Diencephalon (tissue), 1 donor: ENCODE measurements around the gene ARSB. TPM values are rescaled to one million over a fixed set of nuclear protein-coding genes. Genes with fewer than 3 reads are reported as not detected.

ENCODE experiments used
- small RNA-seq: library from RNA; depleted of rRNA; stranded (forward); fragments of <200 nt; gene quantifications from one replicate; pipeline ENCODE3, GENCODE V24; 2014
- total RNA-seq: library from RNA; depleted of rRNA; stranded (reverse); fragments of >200 nt; gene quantifications from one replicate; pipeline ENCODE4 v1.2.3, GENCODE V29; 2014

The ARSB gene
- 21.7 TPM for total RNA-seq

DNA sequence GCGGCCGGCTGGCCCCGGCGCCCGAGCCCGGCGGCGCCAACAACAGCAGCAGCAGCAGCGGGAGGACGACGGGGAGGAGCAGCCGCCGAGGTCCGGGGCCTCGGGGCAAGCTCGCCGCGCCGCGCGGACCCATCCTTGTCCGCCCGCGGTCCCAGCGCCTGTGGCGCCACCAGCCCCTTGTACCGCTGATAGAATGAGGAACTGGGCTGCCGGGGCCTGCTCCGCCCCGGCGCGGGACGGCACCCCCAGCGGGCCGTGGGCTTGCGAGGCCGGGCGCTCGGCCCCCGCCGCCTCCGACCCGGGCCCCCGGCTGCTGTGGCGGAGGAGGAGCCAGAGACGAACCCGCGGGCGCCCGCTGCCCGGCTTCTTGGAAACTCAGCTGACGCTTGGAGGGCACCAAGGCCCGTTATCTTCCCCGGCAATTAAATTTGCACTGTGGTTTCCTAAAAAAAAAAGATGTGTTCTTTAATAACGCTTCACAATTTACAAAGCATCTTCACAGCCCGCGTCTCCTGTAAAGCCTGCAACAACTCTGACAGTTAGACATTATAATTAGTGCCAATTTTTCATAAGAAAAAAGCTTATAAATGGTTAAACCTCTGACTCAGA is at the start of gene ARSB:
TSS of gene ARSB (minus strand) at position 195 of the 609 bp plus-strand sequence. CDS start at position 133, 62 bp downstream.

Small RNA genes lying within 50 kb of the gene (small RNA-seq; reads per million reads assigned to genes)
- not detected for gene AC025755.1

Other genes with a start within 250 kb of the ARSB start
- 3.7 TPM for gene DMGDH, start 84.4 kb upstream of the ARSB start, total RNA-seq
- gene BHMT2, start 84.5 kb upstream of the ARSB start, total RNA-seq = 1.2 TPM
- gene BHMT, start 126.5 kb upstream of the ARSB start, total RNA-seq = 0.46 TPM